OCI-LY1 (cell line): Measurements from ENCODE around the gene DPH3.

Experiments used
- H2AFZ ChIP-seq: fragments of 200-600 bp; sonication (generic), shearing (Covaris generic); 2 replicates; pipeline ENCODE4 v1.6.0; 2014; ENCODE audit warnings: antibody characterized with exemption, mild to moderate bottlenecking, low read length
- H3F3A ChIP-seq: fragments of 200-600 bp; sonication (generic), shearing (Covaris generic); 2 replicates; pipeline ENCODE4 v1.6.0; 2014; ENCODE audit warnings: mild to moderate bottlenecking, antibody characterized with exemption, low read length, moderate library complexity; ENCODE audit not compliant: insufficient read depth
- H3K27ac ChIP-seq: fragments of 200-600 bp; sonication (generic); 2 replicates; pipeline ENCODE4 v1.5.1; 2014; ENCODE audit warnings: low read length, mixed run types, mild to moderate bottlenecking, low read depth; ENCODE audit not compliant: poor library complexity, severe bottlenecking
- H3K27me3 ChIP-seq: fragments of 200-600 bp; sonication (generic); 2 replicates; pipeline ENCODE4 v1.6.0; 2014; ENCODE audit warnings: antibody characterized with exemption, mild to moderate bottlenecking, low read length, moderate library complexity; ENCODE audit not compliant: insufficient read depth
- H3K36me3 ChIP-seq: fragments of 200-600 bp; sonication (generic); 2 replicates; pipeline ENCODE4 v1.6.1; 2014; ENCODE audit warnings: mild to moderate bottlenecking, antibody characterized with exemption, low read length, moderate library complexity, mixed read lengths; ENCODE audit not compliant: insufficient read depth
- H3K4me1 ChIP-seq: fragments of 200-600 bp; sonication (generic); 2 replicates; pipeline ENCODE4 v1.5.1; 2014; ENCODE audit warnings: mild to moderate bottlenecking, low read length, moderate library complexity; ENCODE audit not compliant: insufficient read depth, severe bottlenecking
- H3K4me2 ChIP-seq: fragments of 200-600 bp; sonication (generic), shearing (Covaris generic); 2 replicates; pipeline ENCODE4 v1.6.1; 2014; ENCODE audit warnings: low read length
- H3K4me3 ChIP-seq: fragments of 200-600 bp; sonication (generic); 2 replicates; pipeline ENCODE4 v1.5.1; 2014; ENCODE audit warnings: low read length, low read depth, mild to moderate bottlenecking, mixed read lengths; ENCODE audit not compliant: poor library complexity, severe bottlenecking
- H3K79me2 ChIP-seq: fragments of 200-600 bp; shearing (Covaris generic); 2 replicates; pipeline ENCODE4 v1.6.1; 2016; ENCODE audit warnings: mixed run types, low read length, mixed read lengths; ENCODE audit not compliant: insufficient read depth
- H3K9ac ChIP-seq: fragments of 200-600 bp; sonication (generic), shearing (Covaris generic); 2 replicates; pipeline ENCODE4 v1.6.1; 2014; ENCODE audit warnings: mild to moderate bottlenecking, low read length, mixed read lengths
- H3K9me2 ChIP-seq: fragments of 200-600 bp; sonication (generic), shearing (Covaris generic); 2 replicates; pipeline ENCODE4 v1.6.1; 2014; ENCODE audit warnings: low read depth, mild to moderate bottlenecking, low read length, mixed read lengths
- H3K9me3 ChIP-seq: fragments of 200-600 bp; shearing (Covaris generic); 2 replicates; pipeline ENCODE4 v1.6.1; 2014; ENCODE audit warnings: low read length, mixed read lengths
- H4K20me1 ChIP-seq: fragments of 200-600 bp; sonication (generic), shearing (Covaris generic); 2 replicates; pipeline ENCODE4 v1.6.0; 2016; ENCODE audit warnings: mild to moderate bottlenecking, low read length; ENCODE audit not compliant: insufficient read depth
- EZH2 ChIP-seq: fragments of 200-600 bp; sonication (generic), shearing (Covaris generic); IDR thresholded peaks from 2 replicates; pipeline ENCODE4 v1.8.0; 2017; ENCODE audit warnings: borderline replicate concordance, mixed run types, mild to moderate bottlenecking, antibody characterized with exemption, low read length, moderate library complexity, mixed read lengths
- TF ChIP-seq, protein P1 (sequence below): fragments of 200-600 bp; sonication (generic), shearing (Covaris generic); IDR thresholded peaks from 2 replicates; pipeline ENCODE4 v1.5.1; 2017; ENCODE audit warnings: mild to moderate bottlenecking, antibody characterized with exemption, low read length, moderate library complexity, mixed read lengths

Gene DPH3

DNA sequence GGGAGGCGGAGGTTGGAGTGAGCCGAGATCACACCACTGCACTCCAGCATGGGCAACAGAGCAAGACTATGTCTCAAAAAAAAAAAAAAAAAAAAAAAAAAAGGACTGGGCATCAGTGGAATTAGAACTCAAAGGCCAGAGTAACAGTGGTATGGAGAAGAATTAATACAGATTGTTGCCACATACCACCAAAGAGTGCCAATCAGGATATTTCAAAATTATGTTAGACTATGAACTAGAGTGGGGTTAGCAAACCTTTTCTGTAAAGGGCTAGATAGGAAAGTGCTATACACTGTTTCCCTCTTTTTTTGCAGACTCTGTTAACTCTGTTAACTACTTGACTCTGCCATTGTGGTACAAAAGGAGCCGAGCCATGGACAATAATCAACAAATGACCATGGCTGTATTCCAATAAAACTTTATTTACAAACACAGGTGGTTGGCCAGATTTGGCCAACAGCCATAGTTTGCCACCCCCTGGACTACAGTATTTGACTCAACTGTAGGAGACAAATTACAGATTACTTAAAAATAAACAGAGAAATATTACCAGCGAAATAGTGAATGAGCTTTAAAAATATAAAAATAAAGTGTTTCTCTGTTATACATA is 28.6 kb downstream of the DPH3 start:
- H3K9ac ChIP-seq: no peak overlapping the region

DNA sequence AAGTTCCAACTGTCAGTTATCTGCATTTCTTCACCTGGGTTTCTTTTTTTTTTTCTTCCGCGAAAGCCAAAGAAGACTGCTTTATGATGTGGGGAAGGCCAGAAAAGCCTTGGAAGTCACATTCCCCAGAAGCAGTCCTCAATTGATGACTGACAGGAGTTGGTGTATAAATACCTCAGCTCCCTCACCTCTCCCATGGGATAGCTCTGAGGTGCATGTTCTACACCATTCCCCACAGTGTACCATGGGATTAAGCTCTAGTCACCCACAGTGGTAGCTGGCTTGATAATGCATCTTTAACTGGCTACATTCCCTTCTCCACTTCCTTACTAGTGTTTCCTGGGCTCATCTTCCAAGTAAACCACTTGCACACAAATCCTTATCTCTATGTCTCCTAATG is 30.5 kb downstream of the DPH3 start:
- H3K9me2 ChIP-seq: no peaks in the 10 kb centered on the region
- no peaks in the 10 kb centered on the region for H3F3A ChIP-seq
- H2AFZ ChIP-seq: no peak overlapping the region
- H3K27me3 ChIP-seq: no peaks in the 10 kb centered on the region
- H3K27ac ChIP-seq: no peak overlapping the region
- H3K9me3 ChIP-seq: no peaks in the 10 kb centered on the region
- H3K9ac ChIP-seq: no peak overlapping the region
- H3K79me2 ChIP-seq: no peaks in the 10 kb centered on the region
- no peak overlapping the region for H3K4me3 ChIP-seq
- H3K4me1 ChIP-seq: no peaks in the 10 kb centered on the region
- H3K4me2 ChIP-seq: no peak overlapping the region
- H4K20me1 ChIP-seq: no peaks in the 10 kb centered on the region
- no peaks in the 10 kb centered on the region for H3K36me3 ChIP-seq
- TF ChIP-seq, protein P1, sequence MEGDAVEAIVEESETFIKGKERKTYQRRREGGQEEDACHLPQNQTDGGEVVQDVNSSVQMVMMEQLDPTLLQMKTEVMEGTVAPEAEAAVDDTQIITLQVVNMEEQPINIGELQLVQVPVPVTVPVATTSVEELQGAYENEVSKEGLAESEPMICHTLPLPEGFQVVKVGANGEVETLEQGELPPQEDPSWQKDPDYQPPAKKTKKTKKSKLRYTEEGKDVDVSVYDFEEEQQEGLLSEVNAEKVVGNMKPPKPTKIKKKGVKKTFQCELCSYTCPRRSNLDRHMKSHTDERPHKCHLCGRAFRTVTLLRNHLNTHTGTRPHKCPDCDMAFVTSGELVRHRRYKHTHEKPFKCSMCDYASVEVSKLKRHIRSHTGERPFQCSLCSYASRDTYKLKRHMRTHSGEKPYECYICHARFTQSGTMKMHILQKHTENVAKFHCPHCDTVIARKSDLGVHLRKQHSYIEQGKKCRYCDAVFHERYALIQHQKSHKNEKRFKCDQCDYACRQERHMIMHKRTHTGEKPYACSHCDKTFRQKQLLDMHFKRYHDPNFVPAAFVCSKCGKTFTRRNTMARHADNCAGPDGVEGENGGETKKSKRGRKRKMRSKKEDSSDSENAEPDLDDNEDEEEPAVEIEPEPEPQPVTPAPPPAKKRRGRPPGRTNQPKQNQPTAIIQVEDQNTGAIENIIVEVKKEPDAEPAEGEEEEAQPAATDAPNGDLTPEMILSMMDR: no peak
- TF ChIP-seq EZH2: no peak

More for the DNA sequence above, 28.6 kb downstream of the DPH3 start:
- Histone ChIP-seq H3K9me2 (no peaks in the 10 kb centered on the region), H3F3A (no peaks in the 10 kb centered on the region), H3K4me3 (no peak overlapping the region), H3K4me1 (no peaks in the 10 kb centered on the region), H2AFZ (no peak overlapping the region), H3K27ac (no peak overlapping the region), H3K9me3 (no peaks in the 10 kb centered on the region), H3K79me2 (no peaks in the 10 kb centered on the region), H3K27me3 (no peaks in the 10 kb centered on the region), H3K4me2 (no peak overlapping the region), H3K36me3 (no peaks in the 10 kb centered on the region), H4K20me1 (no peaks in the 10 kb centered on the region)
- no peak for TF ChIP-seq EZH2
- TF ChIP-seq, protein P1: no peak

DNA sequence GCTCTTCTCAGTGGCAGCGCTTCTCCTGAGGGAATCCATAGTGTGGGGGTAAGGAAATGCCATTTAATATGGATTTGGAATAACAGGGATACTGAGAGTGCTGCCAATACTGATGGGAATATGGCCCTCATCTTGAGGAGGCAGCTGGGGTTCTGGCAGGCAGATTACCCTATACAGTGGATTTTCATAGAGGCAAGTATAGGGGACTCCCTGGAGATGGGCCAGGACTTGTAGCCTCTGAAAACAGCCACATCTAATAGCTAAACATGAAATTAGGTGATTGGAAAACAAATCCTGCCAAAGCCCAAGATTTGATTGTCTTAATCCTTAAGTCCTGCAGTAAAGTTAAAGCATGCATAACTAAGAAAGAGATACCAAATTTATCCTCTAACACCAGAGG is 30.9 kb downstream of the DPH3 start:
- H3F3A ChIP-seq: no peaks in the 10 kb centered on the region
- H3K79me2 ChIP-seq: no peaks in the 10 kb centered on the region
- no peaks in the 10 kb centered on the region for H3K9me3 ChIP-seq
- no peak overlapping the region for H3K4me3 ChIP-seq
- H3K27ac ChIP-seq: no peak overlapping the region
- H3K27me3 ChIP-seq: no peaks in the 10 kb centered on the region
- H3K4me1 ChIP-seq: no peaks in the 10 kb centered on the region
- TF ChIP-seq, protein P1: no peak
- no peak for TF ChIP-seq EZH2
- H3K9ac ChIP-seq: no peak overlapping the region
- H3K36me3 ChIP-seq: no peaks in the 10 kb centered on the region
- H3K4me2 ChIP-seq: no peak overlapping the region
- H4K20me1 ChIP-seq: no peaks in the 10 kb centered on the region
- no peaks in the 10 kb centered on the region for H3K9me2 ChIP-seq
- no peak overlapping the region for H2AFZ ChIP-seq
